Measurements from ENCODE around the gene ADAMTSL5.
A peak's percentile ranks its signal among the peaks of the same experiment; 100 is the strongest.
"Not testable (repeated sequence)": the region's sequence is repeated elsewhere in the genome, so short reads cannot be mapped to it uniquely, and the experiment has no call there.

Gene ADAMTSL5

DNA sequence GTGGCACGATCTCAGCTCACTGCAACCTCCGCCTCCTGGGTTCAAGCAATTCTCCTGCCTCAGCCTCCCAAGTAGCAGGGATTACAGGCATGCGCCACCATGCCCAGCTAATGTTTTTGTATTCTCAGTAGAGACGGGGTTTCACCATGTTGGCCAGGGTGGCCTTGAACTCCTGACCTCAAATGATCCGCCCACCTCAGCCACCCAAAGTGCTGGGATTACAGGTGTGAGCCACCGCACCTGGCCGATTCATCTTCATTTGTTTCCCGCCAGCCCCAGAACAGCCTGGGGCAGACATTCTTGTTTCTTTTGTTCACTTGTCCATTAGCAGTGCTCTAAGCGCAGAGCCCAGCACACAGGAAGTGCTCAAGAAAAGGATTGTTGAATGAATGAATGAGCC, 35.8 kb downstream of the ADAMTSL5 start:
- DNase-seq: not testable (repeated sequence)

DNA sequence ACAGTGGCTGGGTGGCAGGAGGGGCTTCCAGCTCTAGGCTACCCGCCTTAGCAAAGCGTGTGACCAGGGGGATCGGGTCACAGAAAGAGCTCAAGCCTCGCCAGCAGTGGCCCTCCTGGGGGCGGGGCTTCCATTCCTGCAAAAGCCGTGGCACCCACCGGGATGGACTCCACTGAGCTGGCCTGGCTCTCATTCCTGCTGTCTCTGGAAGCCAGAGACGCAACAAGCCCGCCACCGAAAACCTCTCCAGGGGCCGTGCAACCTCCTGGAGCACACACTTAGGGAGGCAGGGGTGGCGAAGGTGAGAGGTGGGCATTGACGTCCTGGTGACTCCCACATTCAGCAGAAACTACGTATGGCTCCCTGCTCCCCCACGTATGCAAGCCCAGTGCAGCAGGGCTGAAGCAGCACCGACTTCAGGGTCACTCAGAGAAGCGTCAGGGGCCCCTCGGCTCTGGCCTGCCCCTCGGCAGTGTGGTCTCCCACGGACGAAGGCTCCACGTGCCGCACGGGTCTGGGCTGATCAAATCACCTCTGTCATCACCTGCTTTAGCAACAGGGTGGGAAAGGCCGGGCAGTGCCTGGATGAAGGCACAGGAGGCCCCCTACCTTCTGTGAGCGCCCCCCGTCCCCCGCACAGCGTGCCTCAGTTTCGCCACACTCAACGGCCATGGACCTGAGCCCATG, 36.9 kb downstream of the ADAMTSL5 start:
- DNase-seq: no peak

DNA sequence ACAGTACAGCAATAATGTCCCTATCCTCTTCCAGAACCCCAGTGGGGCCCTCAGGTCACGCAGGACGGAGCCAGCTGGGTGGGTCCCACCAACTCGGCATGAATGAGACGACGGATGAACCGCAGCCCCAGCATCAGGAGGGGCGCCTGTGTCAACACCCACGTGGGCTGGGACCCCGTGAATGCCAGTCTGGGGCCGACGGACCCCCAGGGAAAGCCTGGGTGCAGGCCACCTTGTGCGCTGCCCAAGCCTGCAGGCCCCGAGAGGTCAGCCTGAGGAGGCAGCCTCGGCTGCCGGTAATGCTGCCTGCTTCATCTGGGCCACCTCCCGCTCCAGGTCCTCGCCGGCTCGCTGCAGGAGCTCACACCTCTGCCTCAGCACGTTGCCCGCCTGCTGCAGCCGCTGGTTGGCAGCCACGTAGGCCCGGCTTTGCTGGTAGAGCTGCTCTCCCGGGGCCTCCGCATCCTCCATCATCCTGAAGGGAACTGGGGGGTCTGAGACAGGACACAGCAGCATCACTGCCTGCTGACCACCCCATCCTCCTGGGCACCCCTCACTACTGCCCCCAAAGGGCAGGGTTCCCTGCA, 38.0 kb downstream of the ADAMTSL5 start:
- DNase-seq: no peak

DNA sequence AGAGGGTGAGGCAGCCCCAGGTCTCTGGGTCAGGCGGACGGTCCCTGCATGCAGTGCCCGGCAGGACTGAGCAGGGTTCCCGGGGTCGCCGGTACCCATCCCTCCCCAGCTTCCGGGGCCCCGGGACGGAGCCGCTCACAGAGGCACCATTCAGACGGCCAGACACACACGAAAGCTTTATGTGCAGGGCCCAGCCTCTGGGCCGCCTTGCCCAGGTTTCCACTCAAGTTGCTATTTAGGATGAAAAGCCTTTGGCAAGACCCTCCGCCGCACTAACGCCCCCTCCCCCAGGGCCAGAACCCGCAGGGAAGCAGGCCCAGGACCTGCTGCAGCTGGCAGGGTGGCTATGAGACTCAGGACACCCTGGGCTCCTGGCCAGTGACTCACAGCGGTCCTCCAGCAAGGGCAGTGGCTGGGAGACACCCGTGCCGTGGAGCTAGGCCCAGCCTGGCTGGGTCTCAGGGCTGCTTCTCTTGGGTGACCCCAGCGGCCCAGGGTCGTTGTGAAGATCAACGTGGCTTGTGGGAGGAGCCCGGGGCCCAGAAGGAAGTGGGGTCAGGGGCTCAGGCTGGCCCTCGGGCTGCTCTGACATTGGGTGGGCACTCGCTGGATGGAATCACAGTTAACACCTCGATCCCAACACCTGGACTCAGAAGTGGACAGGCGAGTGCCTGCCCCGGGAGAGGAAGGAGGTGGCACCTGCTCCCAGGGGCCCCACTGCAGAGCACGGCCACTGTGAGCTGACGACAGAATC, 38.6 kb downstream of the ADAMTSL5 start:
- no peak for DNase-seq

DNA sequence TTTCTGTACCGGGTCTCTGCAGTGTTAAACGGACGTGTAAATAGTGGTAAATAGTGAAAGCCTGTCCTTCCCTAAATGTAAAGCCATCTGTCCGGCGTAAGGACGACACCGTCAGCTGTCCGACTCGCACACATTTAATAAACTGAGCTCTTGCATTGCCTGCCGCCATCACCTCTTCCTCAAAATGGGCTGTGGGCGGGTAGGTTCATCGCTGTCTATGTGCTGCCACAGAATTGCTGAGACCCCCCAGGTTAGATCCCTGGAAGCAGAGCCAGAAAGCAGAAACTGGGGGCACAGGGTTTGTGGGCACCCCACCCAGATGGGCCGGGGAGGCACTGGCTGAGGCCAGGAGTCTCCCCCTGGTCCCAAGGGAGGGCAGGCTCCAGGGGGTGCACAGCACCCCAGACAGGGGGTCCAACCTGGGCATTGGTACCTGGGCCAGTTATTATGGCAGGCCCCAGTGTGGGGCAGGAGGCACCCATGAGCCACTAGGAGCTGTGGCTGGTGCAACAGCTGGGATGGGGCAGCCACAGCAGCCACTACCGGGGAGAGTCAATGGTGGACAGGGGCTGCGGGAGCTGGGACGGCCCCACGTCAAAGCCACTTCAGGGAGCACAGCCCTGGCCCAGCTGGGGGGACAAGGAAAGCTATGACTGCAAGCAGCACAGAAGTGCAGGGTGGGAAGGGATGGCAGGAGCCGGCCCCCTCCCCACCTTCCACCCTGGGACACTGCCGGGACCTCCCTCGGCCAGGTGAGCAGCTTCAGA, 39.6 kb downstream of the ADAMTSL5 start:
- no peak for DNase-seq

DNA sequence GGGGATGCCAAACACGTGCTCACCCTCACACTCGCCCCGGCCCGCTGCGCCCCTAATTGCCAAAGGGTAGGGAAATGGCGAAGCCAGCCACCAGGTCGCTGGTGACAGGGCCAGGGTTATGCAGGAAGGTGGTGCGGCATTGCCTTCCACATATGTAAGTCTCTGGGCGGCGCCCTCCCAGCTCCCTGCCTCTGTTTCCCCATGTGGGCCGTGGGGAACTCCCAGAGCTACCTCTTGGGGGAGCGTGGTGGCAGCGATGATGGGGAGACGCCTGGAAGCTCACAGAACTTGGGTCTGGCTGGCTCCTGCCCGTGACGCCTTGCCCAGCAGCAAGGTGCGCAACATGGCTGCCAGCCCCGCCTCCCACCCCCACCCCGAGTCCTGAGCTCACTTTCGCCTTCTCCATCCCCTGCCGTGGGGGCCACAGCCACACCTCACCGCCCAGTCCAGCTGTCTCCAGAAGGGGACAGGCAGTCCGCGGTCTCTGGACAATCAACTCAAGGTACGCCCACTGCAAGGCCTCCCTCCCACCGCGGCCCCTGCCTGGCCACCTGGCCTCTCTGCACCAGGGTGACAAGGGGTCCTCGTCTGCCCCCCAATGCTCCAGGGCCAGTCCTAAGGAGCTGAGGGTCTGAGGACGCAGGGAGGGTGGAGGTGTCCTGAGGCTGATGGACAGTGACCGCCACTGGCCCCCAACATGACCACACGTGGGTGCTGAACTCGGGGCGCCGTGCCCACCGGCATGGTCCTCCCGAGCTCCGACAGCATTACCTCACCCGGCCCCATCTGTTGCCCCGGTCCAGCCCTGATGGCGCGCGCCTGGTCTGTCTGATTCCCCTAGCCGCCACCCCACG, 40.4 kb downstream of the ADAMTSL5 start:
- DNase-seq: peak in 1 of 2 experiments; percentile 15

DNA sequence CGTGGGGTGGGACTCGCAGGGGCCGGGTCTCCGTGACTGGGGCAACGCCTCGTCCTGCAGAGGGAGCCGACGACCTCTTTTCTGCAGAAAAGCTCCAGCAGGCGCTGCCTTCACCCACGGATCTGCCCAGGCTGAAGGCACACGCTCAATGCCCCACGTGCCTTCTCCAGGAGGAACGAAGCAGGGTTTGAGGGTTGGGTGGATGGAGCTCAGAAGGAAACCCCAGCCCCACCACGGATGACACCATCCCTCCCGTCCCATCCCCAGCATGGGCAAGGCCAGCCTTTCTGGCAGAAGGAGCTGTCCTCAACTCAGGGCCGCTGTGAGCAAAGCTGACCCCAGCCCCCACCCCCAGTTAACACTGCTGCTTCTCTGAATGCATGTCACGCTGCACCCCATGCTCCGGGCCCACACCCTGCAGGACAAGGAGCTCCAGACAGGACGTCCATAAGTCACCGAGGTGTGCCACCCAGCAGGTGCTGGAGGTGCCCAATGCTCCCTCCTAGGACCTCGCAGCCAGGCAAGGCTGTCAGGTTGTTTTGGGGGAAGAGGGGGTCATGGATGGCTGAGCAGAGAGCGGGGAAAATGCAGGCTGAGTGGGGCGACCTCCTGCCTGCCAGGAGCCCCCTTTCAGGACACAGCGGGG, 41.2 kb downstream of the ADAMTSL5 start:
- DNase-seq: no peak

DNA sequence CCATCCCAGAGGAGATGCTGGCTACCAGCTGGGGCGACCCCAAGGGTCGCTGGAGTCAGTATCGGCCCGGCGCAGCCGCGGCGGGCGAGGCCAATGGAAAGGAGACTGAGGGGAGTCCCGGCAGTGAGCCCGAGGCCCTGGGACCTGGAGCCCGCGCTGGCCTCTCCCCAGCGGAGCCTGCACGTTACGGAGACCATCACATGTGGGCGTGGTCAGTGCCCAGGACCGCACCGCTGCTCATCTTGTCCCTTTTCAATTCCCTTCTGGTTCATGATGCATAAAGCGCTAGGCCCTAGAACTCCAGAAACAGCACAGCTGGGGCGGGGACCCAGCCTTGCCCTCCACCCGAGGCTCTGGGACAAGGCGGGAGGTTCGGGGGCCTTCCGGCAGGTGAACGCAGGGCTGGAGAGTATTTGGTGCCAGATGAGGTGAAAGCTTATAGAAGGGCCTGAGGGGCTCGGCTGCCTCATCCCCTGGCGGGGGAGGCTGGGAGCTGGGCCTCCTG, 41.8 kb downstream of the ADAMTSL5 start:
- DNase-seq: no peak

DNA sequence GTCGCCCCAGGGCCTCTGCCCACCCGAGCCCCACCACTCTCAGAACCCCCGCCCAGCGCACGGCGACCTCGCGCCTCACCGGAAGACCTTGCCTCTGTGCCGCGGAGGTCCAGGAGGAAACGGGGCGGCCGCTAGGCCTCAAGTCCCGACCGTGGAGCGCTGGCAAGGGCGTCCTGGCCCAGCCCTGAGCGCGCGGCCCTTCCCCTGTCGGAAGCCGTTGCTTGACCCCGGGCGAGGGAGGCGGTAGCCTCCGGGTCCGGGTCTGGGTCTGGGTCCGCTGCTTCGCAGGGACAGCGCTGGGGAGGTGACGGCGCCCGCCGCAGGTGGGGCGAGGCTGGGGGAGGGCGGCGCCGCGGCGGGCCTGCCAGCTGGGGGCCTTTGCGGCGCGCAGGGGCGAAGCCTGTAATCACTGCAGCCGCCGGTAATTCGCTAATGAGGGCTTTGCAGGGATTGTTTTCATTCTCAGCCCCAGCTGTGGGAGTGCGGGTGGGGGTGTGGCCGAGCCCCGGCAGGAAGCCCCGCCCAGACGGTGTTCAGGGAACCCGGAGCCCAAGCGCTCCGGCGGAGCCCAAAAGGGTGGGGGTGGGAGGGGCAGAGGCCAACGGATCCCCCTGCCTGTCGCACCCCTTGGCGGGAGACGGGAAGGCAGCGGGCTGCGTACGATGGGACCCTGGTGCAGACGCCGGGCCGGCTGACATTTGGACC, 42.4 kb downstream of the ADAMTSL5 start:
- no peak for DNase-seq

DNA sequence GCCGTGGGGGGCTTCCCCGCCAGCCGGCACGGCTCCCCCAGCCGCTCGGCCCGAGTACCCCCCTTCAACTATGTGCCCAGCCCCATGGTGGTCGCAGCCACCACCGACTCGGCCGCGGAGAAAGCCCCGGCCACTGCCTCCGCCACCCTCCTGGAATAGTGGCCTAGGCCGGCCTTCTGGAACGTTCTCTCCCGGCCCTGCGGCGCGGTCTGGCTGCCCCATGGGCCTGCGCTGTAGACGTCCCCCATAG, 42.8 kb downstream of the ADAMTSL5 start:
- DNase-seq: no peak

DNA sequence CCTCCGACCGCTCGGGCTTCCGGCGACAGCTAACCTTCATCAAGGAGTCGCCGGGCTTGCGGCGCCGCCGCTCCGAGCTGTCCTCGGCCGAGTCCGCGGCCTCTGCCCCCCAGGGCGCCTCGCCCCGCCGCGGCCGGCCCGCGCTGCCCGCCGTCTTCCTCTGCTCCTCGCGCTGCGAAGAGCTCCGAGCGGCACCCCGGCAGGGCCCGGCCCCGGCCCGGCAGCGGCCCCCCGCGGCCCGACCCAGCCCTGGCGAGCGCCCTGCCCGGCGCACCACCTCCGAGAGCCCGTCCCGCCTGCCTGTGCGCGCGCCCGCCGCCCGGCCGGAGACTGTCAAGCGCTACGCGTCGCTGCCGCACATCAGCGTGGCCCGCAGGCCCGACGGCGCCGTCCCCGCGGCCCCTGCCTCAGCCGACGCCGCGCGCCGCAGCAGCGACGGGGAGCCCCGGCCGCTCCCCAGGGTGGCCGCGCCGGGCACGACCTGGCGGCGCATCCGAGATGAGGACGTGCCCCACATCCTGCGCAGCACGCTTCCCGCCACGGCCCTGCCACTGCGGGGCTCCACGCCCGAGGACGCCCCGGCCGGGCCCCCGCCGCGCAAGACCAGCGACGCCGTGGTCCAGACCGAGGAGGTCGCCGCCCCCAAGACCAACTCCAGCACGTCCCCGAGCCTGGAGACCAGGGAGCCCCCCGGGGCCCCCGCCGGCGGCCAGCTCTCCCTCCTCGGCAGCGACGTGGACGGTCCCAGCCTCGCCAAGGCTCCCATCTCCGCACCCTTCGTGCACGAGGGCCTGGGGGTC, 43.4 kb downstream of the ADAMTSL5 start:
- no peak for DNase-seq

DNA sequence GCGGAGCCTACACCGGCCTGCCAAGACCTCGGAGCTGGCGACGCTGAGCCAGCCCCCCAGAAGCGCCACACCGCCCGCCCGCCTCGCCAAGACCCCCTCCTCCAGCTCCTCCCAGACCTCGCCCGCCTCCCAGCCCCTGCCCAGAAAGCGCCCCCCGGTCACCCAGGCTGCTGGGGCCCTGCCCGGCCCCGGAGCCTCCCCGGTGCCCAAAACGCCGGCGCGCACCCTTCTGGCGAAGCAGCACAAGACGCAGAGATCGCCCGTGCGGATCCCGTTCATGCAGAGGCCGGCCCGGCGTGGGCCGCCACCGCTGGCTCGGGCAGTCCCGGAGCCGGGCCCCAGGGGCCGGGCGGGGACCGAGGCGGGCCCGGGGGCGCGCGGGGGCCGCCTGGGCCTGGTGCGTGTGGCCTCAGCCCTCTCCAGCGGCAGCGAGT, 44.0 kb downstream of the ADAMTSL5 start:
- no peak for DNase-seq

DNA sequence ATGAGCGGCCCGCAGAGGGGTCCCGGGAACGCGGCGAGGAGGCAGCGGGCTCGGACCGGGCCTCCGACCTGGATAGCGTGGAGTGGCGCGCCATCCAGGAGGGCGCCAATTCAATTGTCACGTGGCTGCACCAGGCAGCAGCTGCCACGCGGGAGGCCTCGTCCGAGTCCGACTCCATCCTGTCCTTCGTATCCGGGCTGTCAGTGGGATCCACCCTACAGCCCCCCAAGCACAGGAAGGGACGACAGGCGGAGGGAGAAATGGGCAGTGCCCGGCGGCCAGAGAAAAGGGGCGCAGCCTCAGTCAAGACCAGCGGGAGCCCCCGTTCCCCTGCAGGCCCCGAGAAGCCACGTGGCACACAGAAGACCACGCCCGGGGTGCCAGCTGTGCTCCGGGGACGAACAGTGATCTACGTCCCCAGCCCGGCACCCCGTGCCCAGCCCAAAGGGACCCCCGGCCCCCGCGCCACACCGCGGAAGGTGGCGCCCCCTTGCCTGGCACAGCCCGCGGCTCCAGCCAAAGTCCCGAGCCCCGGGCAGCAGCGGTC, 44.5 kb downstream of the ADAMTSL5 start:
- no peak for DNase-seq

DNA sequence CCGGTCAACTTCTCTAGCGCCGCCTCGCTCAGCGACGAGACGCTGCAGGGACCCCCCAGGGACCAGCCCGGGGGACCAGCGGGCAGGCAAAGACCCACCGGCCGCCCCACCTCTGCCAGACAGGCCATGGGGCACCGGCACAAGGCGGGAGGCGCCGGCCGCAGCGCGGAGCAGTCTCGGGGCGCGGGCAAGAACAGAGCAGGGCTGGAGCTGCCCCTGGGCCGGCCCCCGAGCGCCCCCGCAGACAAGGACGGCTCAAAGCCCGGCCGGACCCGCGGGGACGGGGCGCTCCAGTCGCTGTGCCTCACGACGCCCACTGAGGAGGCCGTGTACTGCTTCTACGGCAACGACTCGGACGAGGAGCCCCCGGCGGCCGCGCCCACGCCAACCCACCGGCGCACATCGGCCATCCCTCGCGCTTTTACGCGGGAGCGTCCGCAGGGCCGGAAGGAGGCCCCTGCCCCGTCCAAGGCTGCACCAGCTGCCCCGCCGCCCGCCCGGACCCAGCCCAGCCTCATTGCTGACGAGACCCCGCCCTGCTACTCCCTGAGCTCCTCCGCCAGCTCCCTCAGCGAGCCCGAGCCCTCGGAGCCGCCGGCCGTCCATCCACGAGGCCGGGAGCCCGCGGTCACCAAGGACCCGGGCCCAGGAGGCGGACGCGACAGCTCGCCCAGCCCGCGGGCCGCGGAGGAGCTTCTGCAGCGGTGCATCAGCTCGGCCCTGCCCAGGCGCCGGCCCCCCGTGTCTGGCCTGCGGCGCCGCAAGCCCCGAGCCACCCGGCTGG, 45.1 kb downstream of the ADAMTSL5 start:
- no peak for DNase-seq

DNA sequence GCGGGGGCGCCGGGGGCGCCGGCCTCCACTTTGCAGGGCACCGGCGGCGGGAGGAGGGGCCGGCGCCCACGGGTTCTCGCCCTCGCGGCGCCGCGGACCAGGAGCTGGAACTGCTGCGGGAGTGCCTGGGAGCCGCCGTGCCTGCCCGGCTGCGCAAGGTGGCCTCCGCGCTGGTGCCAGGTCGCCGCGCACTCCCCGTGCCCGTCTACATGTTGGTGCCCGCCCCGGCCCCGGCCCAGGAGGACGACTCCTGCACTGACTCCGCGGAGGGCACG, 45.7 kb downstream of the ADAMTSL5 start:
- no peak for DNase-seq

DNA sequence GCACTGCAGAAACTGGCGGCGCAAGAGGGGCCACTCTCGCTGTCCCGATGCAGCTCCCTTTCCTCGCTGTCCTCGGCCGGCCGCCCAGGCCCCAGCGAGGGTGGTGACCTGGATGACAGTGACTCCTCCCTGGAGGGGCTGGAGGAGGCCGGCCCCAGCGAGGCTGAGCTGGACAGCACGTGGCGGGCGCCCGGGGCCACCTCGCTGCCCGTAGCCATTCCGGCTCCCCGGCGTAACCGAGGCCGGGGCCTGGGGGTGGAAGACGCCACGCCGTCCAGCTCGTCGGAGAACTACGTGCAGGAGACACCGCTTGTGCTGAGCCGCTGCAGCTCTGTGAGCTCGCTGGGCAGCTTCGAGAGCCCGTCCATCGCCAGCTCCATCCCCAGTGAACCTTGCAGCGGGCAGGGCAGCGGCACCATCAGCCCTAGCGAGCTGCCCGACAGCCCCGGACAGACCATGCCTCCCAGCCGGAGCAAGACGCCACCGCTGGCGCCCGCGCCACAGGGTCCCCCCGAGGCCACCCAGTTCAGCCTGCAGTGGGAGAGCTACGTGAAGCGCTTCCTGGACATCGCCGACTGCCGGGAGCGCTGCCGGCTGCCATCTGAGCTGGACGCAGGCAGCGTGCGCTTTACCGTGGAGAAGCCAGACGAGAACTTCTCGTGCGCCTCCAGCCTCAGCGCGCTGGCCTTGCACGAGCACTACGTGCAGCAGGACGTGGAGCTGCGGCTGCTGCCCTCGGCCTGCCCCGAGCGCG, 46.2 kb downstream of the ADAMTSL5 start:
- no peak for DNase-seq

DNA sequence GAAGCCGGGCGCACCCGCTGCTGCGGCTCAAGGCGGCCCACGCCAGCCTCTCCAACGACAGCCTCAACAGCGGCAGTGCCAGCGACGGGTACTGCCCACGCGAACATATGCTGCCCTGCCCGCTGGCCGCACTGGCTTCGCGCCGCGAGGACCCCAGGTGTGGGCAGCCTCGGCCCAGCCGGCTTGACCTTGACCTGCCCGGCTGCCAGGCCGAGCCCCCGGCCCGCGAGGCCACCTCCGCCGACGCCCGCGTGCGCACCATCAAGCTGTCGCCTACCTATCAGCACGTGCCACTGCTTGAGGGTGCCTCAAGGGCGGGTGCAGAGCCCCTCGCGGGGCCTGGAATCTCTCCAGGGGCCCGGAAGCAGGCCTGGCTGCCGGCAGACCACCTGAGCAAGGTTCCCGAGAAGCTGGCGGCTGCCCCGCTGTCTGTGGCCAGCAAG, 46.8 kb downstream of the ADAMTSL5 start:
- no peak for DNase-seq

DNA sequence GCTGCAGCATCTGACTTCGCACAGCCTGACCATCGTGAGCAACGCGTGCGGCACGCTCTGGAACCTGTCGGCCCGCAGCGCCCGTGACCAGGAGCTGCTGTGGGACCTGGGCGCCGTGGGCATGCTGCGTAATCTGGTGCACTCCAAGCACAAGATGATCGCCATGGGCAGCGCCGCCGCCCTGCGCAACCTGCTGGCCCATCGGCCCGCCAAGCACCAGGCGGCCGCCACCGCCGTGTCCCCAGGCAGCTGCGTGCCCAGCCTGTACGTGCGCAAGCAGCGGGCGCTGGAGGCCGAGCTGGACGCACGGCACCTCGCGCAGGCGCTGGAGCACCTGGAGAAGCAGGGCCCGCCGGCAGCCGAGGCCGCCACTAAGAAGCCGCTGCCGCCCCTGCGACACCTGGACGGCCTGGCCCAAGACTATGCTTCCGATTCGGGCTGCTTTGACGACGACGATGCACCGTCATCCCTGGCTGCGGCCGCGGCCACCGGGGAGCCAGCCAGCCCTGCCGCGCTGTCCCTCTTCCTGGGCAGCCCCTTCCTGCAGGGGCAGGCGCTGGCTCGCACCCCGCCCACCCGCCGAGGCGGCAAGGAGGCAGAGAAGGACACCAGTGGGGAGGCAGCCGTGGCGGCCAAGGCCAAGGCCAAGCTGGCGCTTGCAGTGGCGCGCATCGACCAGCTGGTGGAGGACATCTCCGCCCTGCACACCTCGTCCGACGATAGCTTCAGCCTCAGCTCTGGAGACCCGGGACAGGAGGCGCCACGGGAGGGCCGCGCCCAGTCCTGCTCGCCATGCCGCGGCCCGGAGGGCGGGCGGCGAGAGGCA, 47.4 kb downstream of the ADAMTSL5 start:
- DNase-seq: peak in 1 of 2 experiments; percentile 55

Data from cerebellar nuclear complex (tissue), 1 donor.